ACC112 (cell line): ENCODE measurements around the gene MORN5.

Experiments used
- H2AFZ ChIP-seq: fragments of 200-600 bp; sonication (generic); one replicate; pipeline ENCODE4 v1.6.0; 2017; ENCODE audit warnings: antibody characterized with exemption, low read length; ENCODE audit not compliant: unreplicated experiment
- H3K27ac ChIP-seq: fragments of 200-600 bp; sonication (generic); 2 replicates; pipeline ENCODE4 v1.5.1; 2014; ENCODE audit warnings: low read depth, mild to moderate bottlenecking, antibody characterized with exemption, low read length, moderate library complexity
- H3K27me3 ChIP-seq: fragments of 200-600 bp; sonication (generic); 2 replicates; pipeline ENCODE4 v1.6.1; 2014; ENCODE audit warnings: mild to moderate bottlenecking, antibody characterized with exemption, low read length, moderate library complexity, mixed read lengths; ENCODE audit not compliant: insufficient read depth
- H3K36me3 ChIP-seq: fragments of 200-600 bp; sonication (generic); 2 replicates; pipeline ENCODE4 v1.6.1; 2016; ENCODE audit warnings: mild to moderate bottlenecking, antibody characterized with exemption, low read length, moderate library complexity, mixed read lengths; ENCODE audit not compliant: insufficient read depth
- H3K4me1 ChIP-seq: fragments of 200-600 bp; sonication (generic); one replicate; pipeline ENCODE4 v1.6.1; 2016; ENCODE audit warnings: low read length, mixed read lengths; ENCODE audit not compliant: insufficient read depth, unreplicated experiment, control insufficient read depth
- H3K4me3 ChIP-seq: fragments of 200-600 bp; sonication (generic); 2 replicates; pipeline ENCODE4 v1.5.1; 2014; ENCODE audit warnings: mild to moderate bottlenecking, low read depth, low read length
- H3K79me2 ChIP-seq: fragments of 200-600 bp; sonication (generic); one replicate; pipeline ENCODE4 v1.6.0; 2016; ENCODE audit warnings: low read length; ENCODE audit not compliant: control insufficient read depth, unreplicated experiment, insufficient read depth

Gene MORN5

DNA sequence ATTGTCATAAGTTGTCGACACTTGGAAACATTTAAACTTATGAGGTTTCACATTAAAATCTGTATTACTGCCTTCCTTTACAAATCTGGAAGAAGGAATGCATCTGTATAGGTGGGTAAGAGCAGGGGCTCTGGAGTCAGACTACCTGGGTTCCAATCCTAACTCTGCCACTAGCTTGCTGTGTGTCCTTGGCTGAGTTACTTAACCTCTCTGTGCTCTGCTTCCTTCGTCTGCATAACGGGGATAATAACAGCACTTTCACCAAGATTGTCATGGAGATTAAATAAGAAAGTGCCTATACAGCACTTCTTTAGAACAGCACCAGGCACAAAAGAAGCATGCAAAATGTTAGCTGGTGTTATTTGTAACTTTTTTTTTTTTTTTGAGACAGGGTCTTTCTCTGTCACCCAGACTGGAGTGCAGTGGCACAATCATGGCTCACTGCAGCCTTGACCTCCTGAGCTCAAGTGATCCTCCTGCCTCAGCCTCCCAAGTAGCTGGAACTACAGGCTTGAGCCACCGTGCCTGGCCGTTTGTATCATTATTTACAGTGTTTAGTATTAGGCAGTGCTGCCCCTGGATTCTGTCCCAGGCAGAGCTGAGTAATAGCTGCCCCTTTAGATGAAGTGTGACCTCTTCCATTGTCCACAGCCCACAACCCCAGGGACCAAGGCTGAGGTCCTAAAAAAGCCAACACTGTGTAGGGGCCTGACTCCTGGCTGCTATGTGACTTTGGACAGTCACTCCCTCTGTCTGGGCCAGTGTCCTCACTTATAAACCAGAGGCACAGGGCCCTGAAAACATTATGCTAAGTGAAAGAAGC lies 41.2 kb upstream of the MORN5 start:
- H3K27me3 ChIP-seq, result peaks cover 18% of the 10 kb centered on the region

DNA sequence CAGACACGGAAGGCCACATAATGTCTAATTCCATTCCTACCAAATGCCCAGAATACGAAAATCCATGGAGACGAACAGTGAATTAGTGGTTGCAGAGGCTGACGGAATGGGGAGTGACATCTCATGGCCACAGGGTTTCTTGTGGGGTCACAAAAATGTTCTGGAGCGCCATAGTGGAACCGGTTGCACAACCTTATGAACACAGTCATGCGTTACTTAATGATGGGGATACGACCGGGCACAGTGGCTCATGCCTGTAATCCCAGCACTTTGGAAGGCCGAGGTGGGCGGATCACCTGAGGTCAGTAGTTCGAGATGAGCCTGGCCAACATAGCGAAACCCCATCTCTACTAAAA lies 40.6 kb upstream of the MORN5 start:
- H3K4me3 ChIP-seq, result no peak overlapping the region
- no peaks in the 10 kb centered on the region for H3K79me2 ChIP-seq
- no peak overlapping the region for H2AFZ ChIP-seq
- H3K36me3 ChIP-seq, result no peaks in the 10 kb centered on the region
- H3K4me1 ChIP-seq, result no peaks in the 10 kb centered on the region
- peaks cover 14% of the 10 kb centered on the region for H3K27me3 ChIP-seq
- no peak overlapping the region for H3K27ac ChIP-seq

More for the DNA sequence above, 41.2 kb upstream of the MORN5 start:
- Histone ChIP-seq H3K27ac (no peak overlapping the region), H3K4me1 (no peaks in the 10 kb centered on the region), H3K4me3 (no peak overlapping the region), H2AFZ (no peak overlapping the region), H3K36me3 (no peaks in the 10 kb centered on the region), H3K79me2 (no peaks in the 10 kb centered on the region)

DNA sequence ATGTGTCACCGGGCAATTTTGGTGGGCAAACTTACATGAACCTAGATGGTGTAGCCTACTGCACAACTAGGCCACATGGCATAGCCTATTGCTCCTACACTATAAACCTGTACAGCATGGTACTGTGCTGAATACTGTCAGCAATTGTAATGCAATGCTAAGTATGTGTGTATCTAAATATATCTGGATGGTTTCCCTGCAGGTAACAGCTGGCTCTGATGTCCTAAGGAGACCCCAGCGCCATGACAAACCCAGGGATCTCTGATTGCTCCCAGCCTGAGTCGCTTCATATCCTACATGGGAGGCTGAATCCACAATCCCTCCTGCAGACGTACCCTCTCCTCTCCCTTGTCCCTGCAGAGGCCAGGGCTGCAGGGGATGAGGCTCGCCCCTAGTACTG lies 40.0 kb upstream of the MORN5 start:
- H3K27me3 ChIP-seq, result peaks cover 8% of the 10 kb centered on the region
- H3K36me3 ChIP-seq, result no peaks in the 10 kb centered on the region
- H3K4me3 ChIP-seq, result no peak overlapping the region
- H2AFZ ChIP-seq, result no peak overlapping the region
- H3K4me1 ChIP-seq, result no peaks in the 10 kb centered on the region
- H3K79me2 ChIP-seq, result no peaks in the 10 kb centered on the region
- no peak overlapping the region for H3K27ac ChIP-seq

DNA sequence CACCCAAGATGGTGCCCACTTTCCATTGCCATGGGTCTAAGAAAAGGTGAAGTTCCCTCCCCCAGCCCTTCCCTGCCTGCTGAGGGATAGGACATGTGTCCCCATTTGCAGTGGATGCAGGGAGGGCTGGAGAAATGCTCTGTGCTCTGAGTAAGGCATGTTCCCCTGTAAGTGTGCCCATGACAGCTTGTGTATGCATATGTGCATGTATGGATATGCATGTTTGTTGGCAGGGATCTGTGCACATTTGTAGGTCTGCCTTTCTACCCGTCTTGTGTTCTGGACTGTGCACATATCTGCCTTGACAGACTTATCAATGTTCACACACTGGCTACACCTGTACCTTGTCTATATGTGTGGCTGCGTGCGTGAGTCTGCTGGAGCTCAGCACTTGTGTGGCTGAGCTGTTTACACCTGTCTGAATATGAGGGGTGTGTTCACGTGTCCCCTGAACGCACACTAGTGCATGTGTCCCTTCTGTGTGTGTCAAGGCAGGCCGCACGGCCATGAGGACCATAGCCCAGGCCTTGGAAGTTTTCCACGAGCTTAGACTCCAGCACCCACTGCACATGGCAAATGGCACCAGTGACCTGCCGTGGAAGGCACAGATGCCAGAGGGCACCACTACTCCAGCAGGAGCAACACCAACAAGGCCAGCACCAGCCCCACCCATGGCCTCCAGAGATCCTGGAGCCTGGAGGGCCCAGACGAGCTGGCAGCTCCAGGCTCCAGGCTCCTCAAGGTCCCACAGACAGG lies 39.2 kb upstream of the MORN5 start:
- Histone ChIP-seq H3K4me3 (no peak overlapping the region), H3K27ac (no peak overlapping the region), H3K27me3 (peaks cover under 1% of the 10 kb centered on the region), H3K4me1 (peaks cover 1% of the 10 kb centered on the region), H3K79me2 (no peaks in the 10 kb centered on the region), H2AFZ (no peak overlapping the region), H3K36me3 (no peaks in the 10 kb centered on the region)

DNA sequence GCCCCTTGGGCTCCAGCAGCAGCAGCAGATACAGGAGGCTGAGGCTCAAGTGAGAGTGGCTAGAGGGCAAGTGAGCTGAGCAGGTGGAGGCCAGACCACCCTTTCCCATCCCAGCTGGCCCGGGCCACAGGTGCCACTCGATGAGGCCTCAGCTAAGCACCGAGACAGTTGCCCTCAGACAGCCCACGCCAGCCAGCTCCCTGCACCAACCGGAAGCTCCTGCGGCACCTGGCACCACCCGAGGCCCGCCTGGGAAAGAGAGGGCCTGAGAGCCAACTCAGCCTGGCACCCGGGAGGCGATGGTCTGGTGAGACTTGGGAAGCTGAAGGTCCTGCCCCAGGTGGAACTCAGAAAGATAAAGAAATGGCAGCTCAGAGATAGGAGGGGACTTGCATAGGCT lies 38.3 kb upstream of the MORN5 start:
- no peak overlapping the region for H3K4me3 ChIP-seq
- H3K27ac ChIP-seq, result no peak overlapping the region
- H2AFZ ChIP-seq, result no peak overlapping the region
- no peaks in the 10 kb centered on the region for H3K79me2 ChIP-seq
- no peaks in the 10 kb centered on the region for H3K36me3 ChIP-seq
- H3K27me3 ChIP-seq, result no peaks in the 10 kb centered on the region
- H3K4me1 ChIP-seq, result peaks cover 10% of the 10 kb centered on the region

DNA sequence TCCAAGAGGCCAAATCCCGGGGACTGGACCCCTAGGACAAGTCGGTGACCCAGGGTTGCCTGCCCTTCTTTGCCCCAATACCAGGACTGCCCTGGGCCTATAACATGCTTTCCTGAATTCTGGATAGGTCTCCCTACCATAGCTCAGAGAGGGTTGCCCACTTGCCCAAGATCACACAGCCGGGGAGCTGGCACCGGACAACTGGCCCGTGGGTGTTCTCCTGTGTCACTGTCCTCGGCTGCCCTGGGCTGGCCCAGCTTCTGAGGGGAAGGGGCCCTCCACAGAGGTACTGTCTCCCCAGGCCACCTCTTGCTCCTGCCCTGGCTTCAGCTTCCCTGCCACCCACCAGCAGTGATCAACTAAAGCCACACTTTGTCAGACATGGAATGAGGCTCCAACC lies 37.8 kb upstream of the MORN5 start:
- Histone ChIP-seq H3K27ac (no peak overlapping the region), H3K4me3 (no peak overlapping the region), H3K27me3 (no peaks in the 10 kb centered on the region), H3K4me1 (peaks cover 12% of the 10 kb centered on the region), H2AFZ (no peak overlapping the region), H3K36me3 (no peaks in the 10 kb centered on the region), H3K79me2 (no peaks in the 10 kb centered on the region)

DNA sequence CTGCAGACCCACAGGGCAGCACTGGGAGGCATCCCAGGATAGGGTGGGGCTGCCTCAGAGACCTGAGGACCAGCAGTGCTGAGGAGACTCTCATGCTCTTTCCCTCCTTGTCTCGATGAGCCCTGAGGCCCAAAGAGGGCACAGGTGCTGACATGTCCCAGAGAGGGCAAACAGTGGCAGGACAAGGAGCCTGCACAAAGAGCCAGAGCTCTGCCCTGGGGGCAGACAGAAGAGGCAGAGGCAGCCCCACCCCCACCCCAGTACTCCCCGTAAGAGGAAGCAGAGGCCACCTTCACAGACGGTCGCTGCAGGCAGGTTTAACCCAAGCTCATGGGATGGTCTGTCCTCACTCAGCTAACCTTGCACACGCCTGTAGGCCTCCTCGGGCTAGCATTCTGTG lies 37.2 kb upstream of the MORN5 start:
- H3K4me1 ChIP-seq, result peaks cover 12% of the 10 kb centered on the region
- H2AFZ ChIP-seq, result no peak overlapping the region
- H3K36me3 ChIP-seq, result no peaks in the 10 kb centered on the region
- no peaks in the 10 kb centered on the region for H3K79me2 ChIP-seq
- no peak overlapping the region for H3K27ac ChIP-seq
- no peak overlapping the region for H3K4me3 ChIP-seq
- H3K27me3 ChIP-seq, result no peaks in the 10 kb centered on the region

DNA sequence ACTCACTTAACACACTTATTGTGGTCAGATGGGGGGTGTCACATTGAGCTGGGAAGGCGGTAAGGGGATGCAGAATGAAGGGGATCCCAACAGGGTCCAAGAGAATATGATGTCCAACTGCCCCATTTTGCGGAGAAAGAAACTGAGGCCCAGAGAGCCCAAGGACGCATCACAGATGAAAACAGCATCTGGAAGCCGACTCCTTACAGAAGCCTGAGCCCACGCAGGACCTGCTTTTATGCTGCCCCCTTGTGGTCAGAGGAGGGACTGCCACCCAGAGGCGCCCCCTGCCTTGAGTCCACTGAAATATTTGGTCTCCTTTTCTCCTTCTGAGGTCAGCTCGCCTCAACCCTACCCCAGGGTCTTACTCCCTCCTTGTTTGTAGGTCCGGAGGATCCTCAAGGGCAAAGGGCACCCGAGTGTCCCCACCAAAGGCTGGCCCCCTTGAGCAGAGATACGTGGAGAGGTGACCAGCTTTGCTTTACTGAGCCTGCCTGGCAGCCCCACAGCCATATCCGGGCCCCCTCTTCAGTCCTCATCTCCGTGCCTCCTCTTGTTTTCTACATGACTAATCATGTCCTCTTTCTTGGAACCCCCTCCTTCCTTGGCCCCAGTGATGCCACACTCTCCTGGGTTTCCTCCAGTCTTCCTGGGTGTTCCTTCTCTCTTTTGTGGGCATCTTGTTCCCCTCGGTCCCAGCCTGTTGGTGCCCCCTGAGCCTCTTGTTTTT lies 36.6 kb upstream of the MORN5 start:
- Histone ChIP-seq H3K27ac (no peak overlapping the region), H3K79me2 (no peaks in the 10 kb centered on the region), H2AFZ (no peak overlapping the region), H3K4me3 (no peak overlapping the region), H3K27me3 (no peaks in the 10 kb centered on the region), H3K36me3 (no peaks in the 10 kb centered on the region), H3K4me1 (peaks cover 12% of the 10 kb centered on the region)

DNA sequence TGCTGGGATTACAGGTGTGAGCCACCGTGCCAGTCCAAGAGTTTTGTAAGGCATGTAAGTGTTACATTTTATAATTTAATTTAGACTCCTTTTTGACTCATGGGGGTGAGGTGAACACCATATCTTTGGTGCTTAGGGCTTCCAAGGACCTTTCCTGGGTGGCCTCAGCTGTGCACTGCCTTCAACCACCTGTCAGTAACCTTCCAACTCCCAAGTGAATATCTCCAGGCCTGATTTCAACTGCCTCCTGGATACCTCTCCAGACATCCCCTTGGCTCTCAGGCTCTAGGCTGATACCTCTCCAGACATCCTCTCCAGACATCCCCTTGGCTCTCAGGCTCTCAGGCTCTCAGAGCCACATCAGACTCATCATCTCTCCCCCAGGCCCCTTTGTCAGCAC lies 35.7 kb upstream of the MORN5 start:
- Histone ChIP-seq H3K4me1 (peaks cover 12% of the 10 kb centered on the region), H3K27me3 (no peaks in the 10 kb centered on the region), H3K36me3 (no peaks in the 10 kb centered on the region), H2AFZ (no peak overlapping the region), H3K27ac (no peak overlapping the region), H3K4me3 (no peak overlapping the region), H3K79me2 (no peaks in the 10 kb centered on the region)

DNA sequence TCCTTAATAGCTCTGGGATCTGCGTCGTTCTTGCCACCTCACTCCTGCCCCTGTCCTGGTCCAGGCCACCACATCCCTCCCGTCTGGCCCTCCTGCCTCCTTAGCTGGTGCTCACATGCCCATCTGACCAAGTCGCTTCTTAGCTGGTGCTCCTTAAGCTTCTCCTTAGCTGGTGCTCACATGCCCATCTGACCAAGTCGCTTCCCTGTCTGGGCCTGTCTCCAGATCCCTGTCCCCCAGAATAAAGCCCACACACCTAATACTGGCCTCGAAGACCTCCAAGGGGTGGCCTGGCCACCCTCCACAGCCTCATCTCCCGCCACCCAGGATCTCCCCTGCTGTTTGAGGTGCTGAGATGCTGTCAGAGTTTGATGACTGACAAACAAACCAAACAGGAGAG lies 35.2 kb upstream of the MORN5 start:
- H3K4me3 ChIP-seq, result no peak overlapping the region
- no peak overlapping the region for H2AFZ ChIP-seq
- no peak overlapping the region for H3K27ac ChIP-seq
- no peaks in the 10 kb centered on the region for H3K27me3 ChIP-seq
- no peaks in the 10 kb centered on the region for H3K36me3 ChIP-seq
- H3K4me1 ChIP-seq, result peaks cover 12% of the 10 kb centered on the region
- no peaks in the 10 kb centered on the region for H3K79me2 ChIP-seq
